ENCODE results near the gene CAMK2B.
A peak's percentile ranks its signal among the peaks of the same experiment; 100 is the strongest.
"Not testable (repeated sequence)": the region's sequence is repeated elsewhere in the genome, so short reads cannot be mapped to it uniquely, and the experiment has no call there.

CAMK2B gene

GRCh38 chr7:44187636-44188416 is 137.6 kb downstream of the CAMK2B start:
- peak in 1 of 2 donors; percentile 11 for DNase-seq

DNA sequence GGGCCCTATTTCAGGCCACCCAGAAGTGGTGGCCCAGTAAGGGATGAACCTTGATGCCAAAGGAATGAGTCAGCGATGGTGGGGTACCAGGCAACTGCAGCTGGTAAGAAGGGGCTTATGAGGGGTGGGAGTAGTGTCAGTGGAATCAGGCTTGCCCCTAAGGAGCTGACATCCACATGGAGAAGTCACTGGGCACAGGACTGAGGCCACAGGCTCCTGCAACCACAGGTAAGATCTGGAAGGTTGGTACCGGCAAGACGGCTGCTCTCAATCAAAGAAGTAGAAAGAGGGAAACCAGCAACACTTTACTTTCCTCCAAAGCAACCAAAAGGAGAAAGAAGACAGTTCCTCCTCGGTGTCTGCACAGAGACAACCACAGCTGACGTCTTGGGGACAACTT is 138.7 kb downstream of the CAMK2B start:
- DNase-seq, result no peak

DNA sequence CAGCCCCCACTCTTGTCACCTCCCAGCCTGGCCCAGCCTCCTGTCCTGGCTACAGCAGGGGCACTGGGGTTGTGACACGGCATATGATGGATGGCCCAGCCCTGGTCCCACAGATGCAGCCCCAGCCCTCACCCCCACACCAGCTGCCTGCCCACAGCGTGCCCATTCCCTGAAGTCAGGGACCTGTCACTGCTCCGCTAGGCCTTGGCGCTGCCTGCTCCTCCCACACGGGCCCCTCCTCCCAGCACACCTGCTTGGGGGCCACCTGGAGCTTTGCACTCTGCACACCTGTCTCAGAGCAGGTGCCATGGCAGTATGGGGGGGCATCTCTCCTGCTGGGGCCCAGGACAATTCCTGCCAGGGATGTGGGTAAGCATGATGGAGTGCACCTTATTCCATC is 139.7 kb downstream of the CAMK2B start:
- no peak for DNase-seq

- DNase-seq, result no peak
These were observed 140.4 kb downstream of the CAMK2B start for GRCh38 chr7:44184873-44185446.

DNA sequence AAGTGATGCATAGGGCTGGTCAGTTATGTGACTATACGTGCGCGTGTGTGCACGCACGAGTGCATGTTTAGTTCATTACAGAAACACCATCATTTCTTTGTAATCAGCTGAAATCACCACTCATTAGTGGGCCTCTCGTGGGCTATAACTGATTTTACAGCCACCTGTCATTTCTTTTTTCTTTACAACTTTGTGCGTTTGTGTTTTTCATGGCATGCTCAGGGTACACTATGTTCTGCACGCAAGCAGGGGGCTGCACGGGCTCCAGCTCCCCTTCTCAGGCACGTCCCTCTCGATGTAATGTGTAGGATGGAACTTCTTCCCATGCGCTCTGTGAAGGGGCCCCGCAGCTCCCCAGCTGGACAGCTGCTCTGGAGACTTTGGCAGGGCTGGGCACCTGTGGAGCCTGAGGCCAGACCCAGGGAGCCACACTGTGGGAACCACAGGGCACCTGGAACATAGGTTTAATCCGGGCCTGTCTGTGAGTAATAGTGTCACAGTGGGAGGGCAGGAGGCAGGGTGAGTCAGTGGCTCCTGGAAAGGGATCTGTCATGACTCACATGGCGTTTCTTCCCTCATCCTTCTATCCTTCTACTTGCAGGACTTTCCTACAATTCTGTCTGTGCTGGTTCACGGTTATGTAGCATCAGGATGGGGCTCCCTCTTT is 141.1 kb downstream of the CAMK2B start:
- DNase-seq, result no peak

GRCh38 chr7:44183386-44183785 is 142.0 kb downstream of the CAMK2B start:
- DNase-seq, result no peak

DNA sequence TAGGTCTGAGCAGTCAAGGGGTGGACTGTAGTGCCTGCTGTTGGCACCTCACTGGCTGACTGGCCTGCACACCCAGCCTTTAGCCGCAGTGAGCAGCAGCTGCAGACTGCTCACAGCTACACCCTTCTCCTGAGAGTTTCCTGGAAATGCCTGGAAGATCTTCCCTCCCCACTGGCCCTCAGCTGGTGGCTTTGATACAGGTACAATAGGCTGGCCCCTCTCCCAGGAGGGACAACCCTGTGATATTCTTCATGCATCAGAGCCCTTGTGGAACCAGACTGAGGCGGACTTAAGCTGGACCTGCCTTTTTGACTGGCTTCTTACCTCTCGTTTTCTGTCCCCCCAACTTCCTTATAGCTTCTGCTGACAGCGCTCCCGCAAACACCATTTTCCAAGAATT is 142.6 kb downstream of the CAMK2B start:
- DNase-seq, result no peak

- DNase-seq, result no peak
These were observed 144.8 kb downstream of the CAMK2B start for GRCh38 chr7:44180631-44181030.

- peak in 1 of 2 donors; percentile 21 for DNase-seq
These were observed 147.7 kb downstream of the CAMK2B start for GRCh38 chr7:44177570-44178131.

- no peak for DNase-seq
These were observed 148.9 kb downstream of the CAMK2B start for GRCh38 chr7:44176486-44176885.

DNA sequence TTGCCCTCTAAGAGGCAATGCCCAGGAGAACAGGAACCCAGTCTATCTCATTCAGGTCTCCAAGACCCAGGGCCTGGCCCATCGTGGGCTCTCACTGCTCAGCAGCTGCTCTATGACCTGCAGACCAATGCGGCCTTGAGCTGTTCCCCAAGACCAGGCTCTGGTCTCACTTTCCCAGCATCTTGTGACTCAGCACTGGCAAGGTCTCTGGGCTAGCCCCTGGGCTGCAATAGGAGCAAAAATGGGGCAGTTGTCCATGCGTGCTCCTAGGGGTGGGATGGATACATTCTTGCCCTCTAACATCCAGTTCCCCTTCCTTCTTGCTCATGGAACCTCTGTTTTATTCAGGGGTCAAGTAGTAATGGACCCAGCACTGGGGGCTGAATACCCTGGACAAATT is 149.7 kb downstream of the CAMK2B start:
- DNase-seq, result no peak

DNA sequence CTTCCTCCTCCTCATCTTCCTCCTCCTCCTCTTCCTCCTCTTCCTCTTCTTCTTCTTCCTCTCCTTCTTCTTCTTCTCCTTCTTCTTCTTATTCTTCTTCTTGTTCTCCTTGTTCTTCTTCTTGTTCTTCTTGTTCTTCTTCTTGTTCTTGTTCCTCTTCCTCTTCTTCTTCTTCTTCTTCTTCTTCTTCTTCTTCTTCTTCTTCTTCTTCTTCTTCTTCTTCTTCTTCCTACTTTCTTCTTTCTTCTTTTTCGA is 150.8 kb downstream of the CAMK2B start:
- not testable (repeated sequence) for DNase-seq

- no peak for DNase-seq
These were observed 151.3 kb downstream of the CAMK2B start for GRCh38 chr7:44173911-44174693.

GRCh38 chr7:44172803-44173424 is 152.5 kb downstream of the CAMK2B start:
- no peak for DNase-seq

- no peak for DNase-seq
These were observed 153.0 kb downstream of the CAMK2B start for GRCh38 chr7:44172352-44172751.

- DNase-seq, result not testable (repeated sequence)
These were observed 153.5 kb downstream of the CAMK2B start for GRCh38 chr7:44171901-44172300.

GRCh38 chr7:44167920-44168319 is 157.5 kb downstream of the CAMK2B start:
- no peak for DNase-seq

All from hippocampal formation (tissue), 2 donors.